HEK293T (cell line): ENCODE data around the gene PTEN.
A peak's percentile ranks its signal among the peaks of the same experiment; 100 is the strongest.
"Not testable (repeated sequence)": the region's sequence is repeated elsewhere in the genome, so short reads cannot be mapped to it uniquely, and the experiment has no call there.

ENCODE experiments used
- CTCF ChIA-PET: fragments of 350-600 bp; formaldehyde crosslinking; extraction: SDS; loops from one replicate; lab custom pipeline; 2021; ENCODE audit warnings: antibody characterized with exemption, inconsistent platforms; lab: Yijun Ruan, JAX
- POLR2A ChIA-PET: fragments of 350-600 bp; formaldehyde crosslinking; extraction: SDS; loops from one replicate; lab custom pipeline; 2020; ENCODE audit warnings: antibody characterized with exemption, inconsistent platforms; lab: Yijun Ruan, JAX
- DNase-seq: peaks from one replicate; pipeline ENCODE4 v3.0.0; 2012; ENCODE audit warnings: mixed read lengths; ENCODE audit errors: extremely low spot score
- ARNT ChIP-seq: fragments of 450-650 bp; IDR thresholded peaks from 2 replicates; pipeline ENCODE4 v1.6.1; 2017; ENCODE audit warnings: mild to moderate bottlenecking
- BHLHE40 ChIP-seq: fragments of 450-650 bp; IDR thresholded peaks from 2 replicates; pipeline ENCODE4 v1.6.1; 2016; ENCODE audit warnings: mild to moderate bottlenecking, moderate library complexity, borderline replicate concordance
- CTBP1 ChIP-seq: fragments of 450-650 bp; IDR thresholded peaks from 2 replicates; pipeline ENCODE4 v1.6.1; 2016; ENCODE audit warnings: borderline replicate concordance
- ELF4 ChIP-seq: fragments of 450-650 bp; IDR thresholded peaks from 2 replicates; pipeline ENCODE4 v1.6.1; 2017; ENCODE audit warnings: antibody characterized with exemption
- FOXA1 ChIP-seq: fragments of 450-650 bp; IDR thresholded peaks from 2 replicates; pipeline ENCODE4 v1.6.1; 2016; ENCODE audit warnings: mild to moderate bottlenecking
- FOXK2 ChIP-seq: fragments of 450-650 bp; IDR thresholded peaks from 2 replicates; pipeline ENCODE4 v1.6.1; 2016; ENCODE audit warnings: mild to moderate bottlenecking
- FOXM1 ChIP-seq: fragments of 450-650 bp; IDR thresholded peaks from 2 replicates; pipeline ENCODE4 v1.6.1; 2017; ENCODE audit warnings: mild to moderate bottlenecking, borderline replicate concordance
- HDGF ChIP-seq: fragments of 450-650 bp; IDR thresholded peaks from 2 replicates; pipeline ENCODE4 v1.6.1; 2017; ENCODE audit warnings: antibody characterized with exemption, borderline replicate concordance
- L3MBTL2 ChIP-seq: fragments of 450-650 bp; conservative IDR thresholded peaks from 2 replicates; pipeline ENCODE4 v1.6.1; 2016; ENCODE audit warnings: mild to moderate bottlenecking
- LEF1 ChIP-seq: fragments of 450-650 bp; IDR thresholded peaks from 2 replicates; pipeline ENCODE4 v1.6.1; 2017; ENCODE audit warnings: mild to moderate bottlenecking, borderline replicate concordance
- NFRKB ChIP-seq: fragments of 450-650 bp; IDR thresholded peaks from 2 replicates; pipeline ENCODE4 v1.6.1; 2016; ENCODE audit warnings: mild to moderate bottlenecking, moderate library complexity
- PKNOX1 ChIP-seq: fragments of 450-650 bp; IDR thresholded peaks from 2 replicates; pipeline ENCODE4 v1.6.1; 2016
- SP1 ChIP-seq: fragments of 450-650 bp; IDR thresholded peaks from 2 replicates; pipeline ENCODE4 v1.6.1; 2017
- SUZ12 ChIP-seq: fragments of 450-650 bp; IDR thresholded peaks from 2 replicates; pipeline ENCODE4 v1.6.1; 2016; ENCODE audit warnings: mild to moderate bottlenecking
- TARDBP ChIP-seq: fragments of 450-650 bp; IDR thresholded peaks from 2 replicates; pipeline ENCODE4 v1.6.1; 2016
- ZNF384 ChIP-seq: fragments of 450-650 bp; IDR thresholded peaks from 2 replicates; pipeline ENCODE4 v1.6.1; 2016

PTEN gene

GRCh38 chr10:87846023-87846422 is 17.4 kb upstream of the PTEN start:
- ChIA-PET POLR2A (interaction anchor here (1.4 to 1.7 kb wide), 2 partner anchors 17 to 28 kb away, joined by 10 to 14 read pairs; partner anchors contain the start of genes ATAD1, KLLN and PTEN), CTCF (interaction anchor here (0.8 to 1.0 kb wide), 3 partner anchors 8 to 543 kb away, joined by 3 to 6 read pairs (median 5); no protein-coding TSS in a partner anchor)
- peak; percentile 11 for DNase-seq
- TF ChIP-seq L3MBTL2: 0 out of 2 replicates have a peak, but pooled peaks have one; percentile 16
- no peak for TF ChIP-seq ZNF384
- peak; percentile 83 for TF ChIP-seq CTBP1
- TF ChIP-seq ARNT: peak; percentile 83

GRCh38 chr10:87846711-87847110 is 16.7 kb upstream of the PTEN start:
- DNase-seq: not testable (repeated sequence)
- ChIA-PET CTCF (interaction anchor here (0.8 kb wide), 1 partner anchor 21 kb away, joined by 6 read pairs; no protein-coding TSS in a partner anchor), POLR2A (interaction anchor here (1.4 to 1.7 kb wide), 2 partner anchors 16 to 29 kb away, joined by 10 to 14 read pairs; partner anchors contain the start of genes ATAD1, KLLN and PTEN)

- TF ChIP-seq TARDBP: no peak
- TF ChIP-seq PKNOX1: no peak
- TF ChIP-seq CTBP1: no peak
- ChIA-PET CTCF (interaction anchor here (0.5 kb wide), 1 partner anchor 15 kb away, joined by 5 read pairs; no protein-coding TSS in a partner anchor), POLR2A (no interaction called here)
- DNase-seq: no peak
Measured at GRCh38 chr10:87847550-87847949, 15.9 kb upstream of the PTEN start.

- CTCF ChIA-PET: interaction anchor here (0.6 to 1.0 kb wide), 3 partner anchors 9 to 261 kb away, joined by 3 to 5 read pairs (median 4); no protein-coding TSS in a partner anchor
- TF ChIP-seq FOXK2: no peak
- no peak for TF ChIP-seq ARNT
- TF ChIP-seq ZNF384: no peak
- TF ChIP-seq PKNOX1: no peak
- TF ChIP-seq SUZ12: no peak
- no peak for TF ChIP-seq CTBP1
- TF ChIP-seq FOXA1: no peak
- no peak for TF ChIP-seq FOXM1
- TF ChIP-seq L3MBTL2: no peak
- no peak for TF ChIP-seq NFRKB
- no peak for TF ChIP-seq ELF4
- no peak for DNase-seq
- POLR2A ChIA-PET: interaction anchor here (3.3 kb wide), 1 partner anchor 13 kb away, joined by 15 read pairs; the partner anchor contains the start of genes KLLN and PTEN
Measured at GRCh38 chr10:87849001-87849400, 14.4 kb upstream of the PTEN start.

GRCh38 chr10:87850742-87851205 is 12.7 kb upstream of the PTEN start:
- POLR2A ChIA-PET: interaction anchor here (2.0 to 3.3 kb wide), 2 partner anchors 11 to 33 kb away, joined by 6 to 15 read pairs; partner anchors contain the start of genes ATAD1, KLLN and PTEN
- peak; percentile 61 for DNase-seq
- CTCF ChIA-PET: interaction anchor here (0.7 to 1.2 kb wide), 7 partner anchors 10 to 536 kb away, joined by 3 to 4 read pairs (median 3); no protein-coding TSS in a partner anchor
- TF ChIP-seq PKNOX1 (no peak), SUZ12 (no peak), BHLHE40 (no peak), CTBP1 (no peak), HDGF (no peak)

GRCh38 chr10:87852089-87852488 is 11.3 kb upstream of the PTEN start:
- no peak for DNase-seq
- TF ChIP-seq PKNOX1: no peak
- no peak for TF ChIP-seq L3MBTL2
- no peak for TF ChIP-seq ELF4
- TF ChIP-seq BHLHE40: no peak
- TF ChIP-seq SUZ12: no peak
- TF ChIP-seq ZNF384: no peak
- no peak for TF ChIP-seq SP1
- no peak for TF ChIP-seq ARNT
- TF ChIP-seq HDGF: no peak
- no peak for TF ChIP-seq NFRKB
- no peak for TF ChIP-seq LEF1
- TF ChIP-seq FOXM1: no peak
- no peak for TF ChIP-seq FOXA1
- no peak for TF ChIP-seq CTBP1
- no peak for TF ChIP-seq FOXK2
- no peak for TF ChIP-seq TARDBP
- ChIA-PET POLR2A (no interaction called here), CTCF (no interaction called here)

GRCh38 chr10:87855247-87855646 is 8.2 kb upstream of the PTEN start:
- DNase-seq, CTCF ChIA-PET: not testable (repeated sequence)

GRCh38 chr10:87855665-87856064 is 7.8 kb upstream of the PTEN start:
- DNase-seq, POLR2A ChIA-PET, CTCF ChIA-PET: not testable (repeated sequence)

More at GRCh38 chr10:87855247-87855646, 8.2 kb upstream of the PTEN start:
- POLR2A ChIA-PET: not testable (repeated sequence)
